Loucy (cell line): ENCODE data around the gene METTL2A.
"Not testable (repeated sequence)": the region's sequence is repeated elsewhere in the genome, so short reads cannot be mapped to it uniquely, and the experiment has no call there.

Experiments
- H2AFZ ChIP-seq: fragments of 200-600 bp; sonication (generic); 2 replicates; pipeline ENCODE4 v1.6.0; 2016; ENCODE audit warnings: antibody characterized with exemption, mild to moderate bottlenecking, low read length, moderate library complexity
- H3F3A ChIP-seq: fragments of 200-600 bp; 2 replicates; pipeline ENCODE4 v1.6.0; 2016; ENCODE audit warnings: antibody characterized with exemption, low read depth, mild to moderate bottlenecking
- H3K27me3 ChIP-seq: fragments of 200-600 bp; sonication (generic); 2 replicates; pipeline ENCODE4 v1.6.1; 2014; ENCODE audit warnings: low read length, mild to moderate bottlenecking; ENCODE audit not compliant: insufficient read depth, poor library complexity, severe bottlenecking
- H3K36me3 ChIP-seq: fragments of 200-600 bp; sonication (generic); 2 replicates; pipeline ENCODE4 v1.6.1; 2016; ENCODE audit warnings: low read length; ENCODE audit not compliant: insufficient read depth
- H3K4me1 ChIP-seq: fragments of 200-600 bp; sonication (generic); 2 replicates; pipeline ENCODE4 v1.5.1; 2014; ENCODE audit warnings: low read length, mild to moderate bottlenecking; ENCODE audit not compliant: insufficient read depth, poor library complexity, severe bottlenecking
- H3K4me2 ChIP-seq: fragments of 200-600 bp; sonication (generic); 2 replicates; pipeline ENCODE4 v1.6.0; 2014; ENCODE audit warnings: antibody characterized with exemption, low read length, low read depth, mild to moderate bottlenecking; ENCODE audit not compliant: poor library complexity, severe bottlenecking
- H3K4me3 ChIP-seq: fragments of 200-600 bp; sonication (generic); 2 replicates; pipeline ENCODE4 v1.5.1; 2014; ENCODE audit warnings: low read length, mild to moderate bottlenecking, mixed read lengths; ENCODE audit not compliant: poor library complexity, severe bottlenecking
- H3K79me2 ChIP-seq: fragments of 200-600 bp; sonication (generic); 2 replicates; pipeline ENCODE4 v1.6.1; 2014; ENCODE audit warnings: low read length; ENCODE audit not compliant: insufficient read depth
- H3K9ac ChIP-seq: fragments of 200-600 bp; sonication (generic); 2 replicates; pipeline ENCODE4 v1.6.0; 2014; ENCODE audit warnings: mild to moderate bottlenecking, low read depth, low read length, moderate library complexity; ENCODE audit not compliant: poor library complexity, severe bottlenecking
- H3K9me2 ChIP-seq: fragments of 200-600 bp; sonication (generic); replicated peaks from 2 replicates; pipeline ENCODE4 v1.6.1; 2016; ENCODE audit warnings: low read depth, low read length, mixed read lengths
- H3K9me3 ChIP-seq: fragments of 200-600 bp; sonication (generic); 2 replicates; pipeline ENCODE4 v1.6.1; 2014; ENCODE audit warnings: mild to moderate bottlenecking, antibody characterized with exemption, low read length, low read depth; ENCODE audit not compliant: insufficient read depth
- H4K20me1 ChIP-seq: fragments of 200-600 bp; sonication (generic); 2 replicates; pipeline ENCODE4 v1.6.0; 2014; ENCODE audit warnings: antibody characterized with exemption, low read length, mild to moderate bottlenecking; ENCODE audit not compliant: insufficient read depth, poor library complexity, severe bottlenecking
- EZH2phosphoT487 ChIP-seq: fragments of 200-600 bp; IDR thresholded peaks from 2 replicates; pipeline ENCODE4 v1.6.1; 2018; ENCODE audit warnings: antibody characterized with exemption, mild to moderate bottlenecking, moderate library complexity, borderline replicate concordance
- TF ChIP-seq, protein P1 (sequence below): fragments of 200-600 bp; sonication (generic); conservative IDR thresholded peaks from 2 replicates; pipeline ENCODE4 v1.5.1; 2014; ENCODE audit warnings: mild to moderate bottlenecking, antibody characterized with exemption, low read length

The METTL2A gene

DNA sequence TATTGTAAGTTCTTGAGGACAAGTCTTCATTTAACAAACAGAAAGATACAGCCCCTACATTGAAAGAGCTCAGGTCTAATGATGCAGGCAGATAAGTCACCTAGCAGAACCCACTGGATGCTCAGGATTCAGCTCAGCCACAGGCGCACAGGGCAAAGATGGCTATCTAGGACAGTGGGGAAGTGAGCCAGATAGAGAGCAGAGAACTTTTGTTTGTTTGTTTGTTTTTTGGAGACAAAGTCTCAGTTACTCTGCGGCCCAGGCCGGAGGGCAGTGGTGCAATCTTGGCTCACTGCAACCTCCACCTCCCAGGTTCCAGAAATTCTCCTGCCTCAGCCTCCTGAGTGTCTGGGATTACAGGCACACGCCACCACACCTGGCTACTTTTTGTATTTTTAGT is 20.4 kb downstream of the METTL2A start:
- no peaks in the 10 kb centered on the region for H3K27me3 ChIP-seq
- H2AFZ ChIP-seq, result no peak overlapping the region
- H3F3A ChIP-seq, result no peaks in the 10 kb centered on the region
- no peaks in the 10 kb centered on the region for H3K9me3 ChIP-seq
- no peak overlapping the region for H3K9ac ChIP-seq
- H3K9me2 ChIP-seq, result no peaks in the 10 kb centered on the region
- no peaks in the 10 kb centered on the region for H3K4me1 ChIP-seq
- H4K20me1 ChIP-seq, result no peaks in the 10 kb centered on the region
- no peaks in the 10 kb centered on the region for H3K79me2 ChIP-seq
- no peak overlapping the region for H3K4me2 ChIP-seq
- H3K36me3 ChIP-seq, result peaks cover 43% of the 10 kb centered on the region; the same call in 1 of the 2 replicates
- no peak overlapping the region for H3K4me3 ChIP-seq
- TF ChIP-seq EZH2phosphoT487, result no peak
- TF ChIP-seq, protein P1, sequence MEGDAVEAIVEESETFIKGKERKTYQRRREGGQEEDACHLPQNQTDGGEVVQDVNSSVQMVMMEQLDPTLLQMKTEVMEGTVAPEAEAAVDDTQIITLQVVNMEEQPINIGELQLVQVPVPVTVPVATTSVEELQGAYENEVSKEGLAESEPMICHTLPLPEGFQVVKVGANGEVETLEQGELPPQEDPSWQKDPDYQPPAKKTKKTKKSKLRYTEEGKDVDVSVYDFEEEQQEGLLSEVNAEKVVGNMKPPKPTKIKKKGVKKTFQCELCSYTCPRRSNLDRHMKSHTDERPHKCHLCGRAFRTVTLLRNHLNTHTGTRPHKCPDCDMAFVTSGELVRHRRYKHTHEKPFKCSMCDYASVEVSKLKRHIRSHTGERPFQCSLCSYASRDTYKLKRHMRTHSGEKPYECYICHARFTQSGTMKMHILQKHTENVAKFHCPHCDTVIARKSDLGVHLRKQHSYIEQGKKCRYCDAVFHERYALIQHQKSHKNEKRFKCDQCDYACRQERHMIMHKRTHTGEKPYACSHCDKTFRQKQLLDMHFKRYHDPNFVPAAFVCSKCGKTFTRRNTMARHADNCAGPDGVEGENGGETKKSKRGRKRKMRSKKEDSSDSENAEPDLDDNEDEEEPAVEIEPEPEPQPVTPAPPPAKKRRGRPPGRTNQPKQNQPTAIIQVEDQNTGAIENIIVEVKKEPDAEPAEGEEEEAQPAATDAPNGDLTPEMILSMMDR, result no peak

DNA sequence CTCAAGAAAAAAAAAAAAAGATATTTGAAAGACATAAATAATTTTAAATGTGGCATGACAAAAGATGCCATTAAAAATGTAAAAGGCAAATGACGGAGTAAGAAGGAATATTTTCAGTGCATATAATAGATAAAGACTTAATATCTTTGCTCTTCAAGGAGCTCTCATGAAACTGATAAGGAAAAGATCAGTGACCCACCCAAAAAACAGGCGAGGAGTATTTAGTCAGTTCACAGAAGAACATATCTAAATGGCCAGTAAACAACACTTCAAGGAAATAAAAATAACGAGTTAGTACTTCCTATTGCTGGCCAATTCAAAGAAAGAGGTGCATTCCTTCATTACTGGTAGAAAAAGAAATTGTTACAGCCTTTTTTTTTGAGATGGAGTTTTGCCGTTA is 22.1 kb downstream of the METTL2A start:
- not testable (repeated sequence) for H3K4me2 ChIP-seq, H2AFZ ChIP-seq, H4K20me1 ChIP-seq, H3K9ac ChIP-seq, H3F3A ChIP-seq, H3K9me3 ChIP-seq, H3K4me1 ChIP-seq, H3K79me2 ChIP-seq, H3K4me3 ChIP-seq, H3K27me3 ChIP-seq, H3K9me2 ChIP-seq
- H3K36me3 ChIP-seq, result peaks cover 40% of the 10 kb centered on the region; the same call in 1 of the 2 replicates

DNA sequence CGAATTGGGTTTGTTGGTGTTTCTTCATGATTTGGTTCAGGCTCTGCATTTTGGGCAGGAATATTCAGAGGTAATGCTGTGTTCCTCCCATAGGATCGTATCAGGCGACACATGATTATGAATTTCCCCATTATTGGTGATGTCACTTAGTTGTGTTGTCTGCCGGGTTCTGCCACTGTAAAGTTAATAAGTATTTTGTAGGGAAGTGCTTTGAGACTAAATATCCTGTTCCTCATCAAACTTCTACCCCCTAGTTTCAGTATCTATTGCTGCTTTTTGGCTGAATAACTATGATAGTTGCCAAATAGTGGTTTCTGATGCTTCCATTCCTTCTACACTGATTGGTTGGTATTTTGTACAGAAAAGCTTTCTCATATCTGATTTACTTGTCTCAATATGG is 28.5 kb downstream of the METTL2A start:
- H2AFZ ChIP-seq, H3K4me2 ChIP-seq, H3F3A ChIP-seq, H3K9ac ChIP-seq, H3K9me3 ChIP-seq, H4K20me1 ChIP-seq, H3K4me3 ChIP-seq, H3K4me1 ChIP-seq, H3K79me2 ChIP-seq, H3K9me2 ChIP-seq, H3K27me3 ChIP-seq: not testable (repeated sequence)
- peaks cover 14% of the 10 kb centered on the region; the same call in 1 of the 2 replicates for H3K36me3 ChIP-seq

DNA sequence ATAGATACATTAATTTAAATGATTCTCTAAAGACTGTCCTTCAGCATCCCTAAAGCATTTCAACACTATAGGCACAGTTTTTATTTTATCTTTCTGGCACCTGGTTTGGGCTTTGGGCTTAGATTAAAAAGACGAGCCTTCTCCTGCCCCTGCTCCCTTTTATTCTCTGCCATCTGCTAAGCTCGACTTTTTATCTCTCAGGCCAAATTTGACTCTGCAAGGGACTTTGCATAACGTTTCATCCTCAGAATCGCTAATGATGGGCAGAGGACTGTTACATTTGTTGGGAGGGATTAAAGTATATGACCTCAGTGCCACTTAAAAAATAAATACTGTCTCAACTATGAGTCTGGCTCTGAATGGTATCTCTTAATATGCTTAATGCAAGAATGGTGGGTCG is 29.3 kb downstream of the METTL2A start:
- not testable (repeated sequence) for H3K4me2 ChIP-seq, H3K4me1 ChIP-seq, H3K9me3 ChIP-seq, H3K79me2 ChIP-seq, H4K20me1 ChIP-seq, H3K27me3 ChIP-seq, H3K9ac ChIP-seq, H3K4me3 ChIP-seq, H3K36me3 ChIP-seq, H3F3A ChIP-seq, H2AFZ ChIP-seq, H3K9me2 ChIP-seq

DNA sequence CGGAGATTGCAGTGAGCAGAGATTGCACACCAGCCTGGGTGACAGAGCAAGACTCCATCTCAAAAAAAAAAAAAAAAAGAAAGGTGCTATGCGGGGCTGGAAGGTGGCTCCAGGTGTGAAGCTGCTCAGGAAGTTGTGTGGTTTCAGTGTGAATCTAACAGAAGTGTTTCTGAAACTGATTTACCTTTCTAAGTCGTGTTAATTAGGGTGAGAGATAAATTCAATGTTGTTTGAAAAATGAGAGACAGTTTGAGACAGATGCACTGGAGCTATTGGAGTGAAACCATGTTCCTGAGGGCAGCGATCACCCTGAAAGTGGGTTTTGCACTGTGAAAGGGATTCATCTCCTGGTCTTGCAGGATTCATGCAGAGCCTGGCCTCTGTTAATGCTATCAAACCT is 30.0 kb downstream of the METTL2A start:
- H3K4me1 ChIP-seq, H3K27me3 ChIP-seq, H3K9me3 ChIP-seq, H3K4me3 ChIP-seq, H3K79me2 ChIP-seq, H3K9me2 ChIP-seq, H3K4me2 ChIP-seq, H3F3A ChIP-seq, H4K20me1 ChIP-seq, H3K36me3 ChIP-seq, H2AFZ ChIP-seq, H3K9ac ChIP-seq: not testable (repeated sequence)

DNA sequence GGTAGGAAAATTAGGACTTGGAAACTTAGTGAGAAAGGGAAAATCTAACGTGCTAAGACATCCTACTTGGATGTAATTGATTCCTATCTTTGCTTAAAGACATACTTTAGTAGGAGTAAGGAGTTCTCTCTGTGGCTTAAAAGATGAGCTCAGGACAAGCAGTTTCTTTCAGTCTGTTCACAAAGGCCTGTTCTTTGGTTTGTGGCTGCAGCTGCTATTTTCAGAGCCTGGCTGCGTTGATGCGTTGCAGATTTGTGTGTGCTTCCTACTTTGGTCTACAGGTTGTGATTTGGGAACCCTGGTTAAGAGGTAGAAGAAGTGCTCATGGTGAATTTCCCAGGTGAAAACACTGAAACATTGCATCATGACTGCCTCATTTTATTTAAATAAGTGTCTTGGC is 30.4 kb downstream of the METTL2A start:
- H3K4me1 ChIP-seq, H3K27me3 ChIP-seq, H3K4me2 ChIP-seq, H3K4me3 ChIP-seq, H3F3A ChIP-seq, H3K9me2 ChIP-seq, H3K36me3 ChIP-seq, H3K9ac ChIP-seq, H2AFZ ChIP-seq, H4K20me1 ChIP-seq, H3K79me2 ChIP-seq, H3K9me3 ChIP-seq: not testable (repeated sequence)
